Left forelimb (tissue), 1 donor: ENCODE data around the gene BEGAIN.

ENCODE experiments used
- DNase-seq: peaks from one replicate; pipeline ENCODE4 v3.0.0-alpha.2; 2018; ENCODE audit warnings: low spot score

Gene BEGAIN

DNA sequence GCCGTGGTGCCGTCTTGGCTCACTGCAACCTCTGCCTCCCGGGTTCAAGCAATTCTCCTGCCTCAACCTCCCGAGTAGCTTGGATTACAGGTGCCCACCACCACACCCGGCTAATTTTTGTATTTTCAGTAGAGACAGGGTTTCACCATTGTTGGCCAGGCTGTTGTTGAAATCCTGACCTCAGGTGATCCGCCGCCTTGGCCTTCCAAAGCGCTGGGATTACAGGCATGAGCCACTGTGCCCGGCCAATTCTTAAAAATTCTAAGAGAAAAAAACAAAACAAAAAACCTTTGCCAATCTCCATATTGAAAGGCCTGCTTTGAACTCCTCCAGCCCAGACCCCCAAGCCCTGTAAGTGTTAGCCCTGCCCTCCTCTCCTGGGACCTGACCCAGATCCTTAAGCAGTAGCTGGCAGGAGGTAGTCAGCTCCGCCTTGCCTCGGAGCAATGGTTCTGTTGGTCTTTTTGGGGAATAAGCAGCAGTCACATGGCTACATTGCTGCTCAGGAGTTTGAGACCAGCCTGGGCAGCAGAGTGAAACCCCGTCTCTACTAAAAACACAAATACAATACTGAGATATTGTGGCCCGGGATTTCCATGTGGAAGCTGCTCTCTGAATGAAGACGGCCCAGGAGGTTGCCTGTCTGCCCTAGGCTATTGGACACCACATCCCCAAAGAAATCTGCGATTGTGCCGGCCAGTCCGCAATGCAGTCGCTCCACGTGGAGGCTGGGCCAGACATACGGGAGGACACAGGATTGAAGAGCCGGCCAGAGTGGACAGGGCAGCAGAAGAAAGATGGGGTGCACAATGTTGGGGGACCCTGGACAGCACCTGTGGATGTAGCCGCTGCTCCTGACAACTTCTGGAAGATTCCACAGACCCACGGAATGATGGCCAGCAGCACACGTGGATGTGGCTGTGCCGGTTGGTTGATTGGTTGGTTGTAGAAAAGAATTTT lies 28.8 kb upstream of the BEGAIN start:
- no peak for DNase-seq

DNA sequence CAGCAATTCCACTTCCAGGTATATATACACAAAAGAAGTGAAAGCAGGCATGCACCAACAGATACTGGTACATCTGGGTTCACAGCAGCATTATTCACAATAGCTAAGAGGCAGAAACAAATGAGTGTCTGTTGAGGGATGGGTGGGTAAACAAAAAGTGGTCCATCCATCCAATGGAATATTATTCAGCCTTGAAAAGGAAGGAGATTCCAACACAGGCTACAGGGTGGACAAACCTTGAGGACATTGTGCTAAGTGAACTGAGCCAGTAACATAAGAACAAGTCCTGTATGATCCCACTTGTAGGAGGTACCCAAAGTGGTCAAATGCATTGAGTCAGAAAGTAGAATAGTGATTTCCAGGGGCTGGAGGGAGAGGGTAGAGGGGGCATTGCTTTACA lies 27.6 kb upstream of the BEGAIN start:
- no peak for DNase-seq

DNA sequence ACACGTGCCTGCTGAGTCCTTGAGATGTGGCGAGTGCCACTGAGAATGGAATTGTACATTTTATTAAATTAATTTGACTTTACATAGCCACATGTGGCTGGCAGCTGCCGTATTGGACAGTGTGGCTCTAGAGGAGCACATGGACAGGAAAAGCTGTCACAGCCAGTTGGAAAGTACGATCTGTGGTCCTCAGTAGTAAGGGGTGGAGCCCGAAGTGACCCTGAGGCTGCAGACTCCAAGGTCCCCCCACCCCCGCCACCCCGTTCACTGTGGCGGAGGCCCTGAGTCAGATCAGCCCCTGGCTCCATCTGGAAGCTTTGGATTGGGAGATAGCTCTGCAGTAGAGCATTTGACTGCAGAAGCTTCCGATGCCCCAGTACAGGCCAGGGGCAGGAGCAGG lies 25.8 kb upstream of the BEGAIN start:
- peak; percentile 23 for DNase-seq

DNA sequence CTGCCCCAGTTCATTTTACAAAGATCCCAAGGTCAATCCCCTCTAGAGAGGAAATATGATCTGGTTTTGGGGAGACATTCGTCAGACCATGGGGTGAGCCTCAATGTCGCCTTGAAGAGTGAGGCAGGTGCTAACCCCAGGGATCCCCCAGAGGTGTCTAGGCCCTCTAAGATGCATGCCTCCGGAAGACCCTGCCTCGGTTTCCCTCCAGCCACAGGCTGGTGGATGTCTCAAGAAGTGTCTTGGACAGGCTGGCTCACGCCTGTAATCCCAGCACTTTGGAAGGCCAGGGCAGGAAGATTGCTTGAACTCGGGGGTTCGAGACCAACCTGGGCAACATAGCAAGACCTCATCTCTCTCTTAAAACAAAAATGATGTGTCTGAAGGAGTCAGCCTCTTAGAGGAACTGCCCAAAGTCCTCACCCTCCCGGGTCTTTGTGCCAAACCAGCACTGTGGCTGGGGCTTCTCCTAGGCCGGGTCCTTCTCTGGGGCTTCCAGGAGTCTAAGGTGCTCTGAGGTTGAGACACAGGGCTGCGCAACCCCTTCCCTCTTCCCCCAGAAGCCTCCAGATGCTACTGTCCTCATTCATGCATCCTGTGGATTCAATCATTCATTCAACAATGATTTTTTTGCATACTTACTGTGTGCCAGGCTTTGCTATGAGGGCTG lies 24.7 kb upstream of the BEGAIN start:
- DNase-seq = peak; percentile 45

DNA sequence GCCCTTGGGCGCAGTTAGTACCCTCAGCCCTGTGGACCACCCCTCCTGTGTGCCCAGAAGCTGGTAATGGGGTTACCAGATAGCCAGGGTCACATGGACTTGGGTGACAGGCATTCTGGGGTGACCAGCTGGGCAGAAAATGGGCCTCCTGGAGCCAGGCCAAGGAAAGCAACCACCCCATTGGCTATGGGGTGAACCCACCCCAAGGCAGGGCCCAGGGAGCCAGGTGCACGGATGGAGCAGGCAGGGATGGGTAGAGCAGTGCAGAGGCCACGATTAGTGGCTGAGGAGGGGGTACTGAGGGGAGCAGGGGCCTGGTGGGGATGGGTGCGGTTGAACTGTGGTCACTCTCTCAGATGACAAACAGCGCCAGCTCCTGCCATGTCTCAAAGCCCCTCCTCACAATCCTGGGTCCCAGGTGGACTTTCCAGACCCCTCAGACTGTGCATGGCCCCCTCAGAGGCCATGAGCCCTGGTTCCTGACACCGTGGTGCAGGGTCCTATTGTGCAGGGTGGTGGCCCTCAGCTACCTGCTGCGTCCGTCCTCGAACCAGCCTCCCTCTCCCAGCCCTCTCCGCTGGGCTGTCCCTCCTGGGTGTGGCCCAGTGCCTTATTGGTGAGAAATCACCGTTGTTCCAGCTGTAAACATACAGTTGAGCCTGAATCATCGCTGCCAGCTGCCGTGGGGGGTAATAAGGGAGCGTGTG lies 23.4 kb upstream of the BEGAIN start:
- DNase-seq = no peak

DNA sequence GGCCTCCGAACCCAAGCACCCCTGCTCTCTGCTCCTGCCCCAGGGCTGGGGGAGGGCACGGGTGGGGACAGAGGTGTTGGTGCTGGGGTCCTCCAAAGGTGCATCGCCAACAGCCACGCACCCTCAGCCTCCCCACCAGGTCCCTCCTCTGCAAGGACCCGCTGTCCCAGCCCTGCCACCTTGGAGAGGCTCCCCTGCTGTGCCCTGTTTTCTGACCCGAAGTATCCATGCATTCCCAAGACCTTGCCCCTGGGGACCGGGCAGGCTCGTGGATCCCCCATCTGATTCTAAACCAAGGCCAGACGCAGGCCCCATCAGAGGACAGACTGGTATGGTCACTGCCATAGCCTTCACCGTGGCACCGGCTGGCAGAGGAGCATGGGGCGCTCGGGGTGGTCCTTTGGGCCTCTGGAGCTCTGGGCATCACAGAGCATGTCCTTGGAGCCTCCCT lies 22.7 kb upstream of the BEGAIN start:
- peak; percentile 59 for DNase-seq

DNA sequence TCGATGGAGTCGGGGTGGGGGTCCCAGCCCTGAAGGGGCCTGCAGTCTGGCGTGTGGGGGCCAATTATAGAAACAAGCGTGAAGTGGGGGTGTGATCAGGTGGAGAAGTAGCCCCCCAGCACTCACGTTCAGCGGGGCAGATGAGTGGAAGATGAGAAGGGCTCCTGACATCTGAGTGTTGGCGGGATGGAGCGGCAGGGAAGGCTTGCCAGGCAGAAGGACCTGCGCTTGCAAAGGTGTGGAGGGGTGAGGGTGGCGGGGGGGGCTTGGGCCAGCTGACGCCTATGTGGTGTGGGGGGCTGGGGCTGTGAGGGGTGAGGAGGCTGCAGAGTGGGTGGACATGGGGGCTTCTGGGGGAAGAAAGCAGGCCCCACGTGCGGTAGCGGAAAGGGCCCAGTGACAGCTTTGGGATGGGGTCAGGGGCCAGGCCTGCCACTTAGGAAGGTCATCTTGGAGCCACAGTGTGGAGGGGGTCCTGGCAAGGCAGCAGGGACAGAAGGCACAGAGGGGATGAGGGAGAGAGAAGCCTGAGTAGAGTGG lies 22.2 kb upstream of the BEGAIN start:
- peak; percentile 44 for DNase-seq

DNA sequence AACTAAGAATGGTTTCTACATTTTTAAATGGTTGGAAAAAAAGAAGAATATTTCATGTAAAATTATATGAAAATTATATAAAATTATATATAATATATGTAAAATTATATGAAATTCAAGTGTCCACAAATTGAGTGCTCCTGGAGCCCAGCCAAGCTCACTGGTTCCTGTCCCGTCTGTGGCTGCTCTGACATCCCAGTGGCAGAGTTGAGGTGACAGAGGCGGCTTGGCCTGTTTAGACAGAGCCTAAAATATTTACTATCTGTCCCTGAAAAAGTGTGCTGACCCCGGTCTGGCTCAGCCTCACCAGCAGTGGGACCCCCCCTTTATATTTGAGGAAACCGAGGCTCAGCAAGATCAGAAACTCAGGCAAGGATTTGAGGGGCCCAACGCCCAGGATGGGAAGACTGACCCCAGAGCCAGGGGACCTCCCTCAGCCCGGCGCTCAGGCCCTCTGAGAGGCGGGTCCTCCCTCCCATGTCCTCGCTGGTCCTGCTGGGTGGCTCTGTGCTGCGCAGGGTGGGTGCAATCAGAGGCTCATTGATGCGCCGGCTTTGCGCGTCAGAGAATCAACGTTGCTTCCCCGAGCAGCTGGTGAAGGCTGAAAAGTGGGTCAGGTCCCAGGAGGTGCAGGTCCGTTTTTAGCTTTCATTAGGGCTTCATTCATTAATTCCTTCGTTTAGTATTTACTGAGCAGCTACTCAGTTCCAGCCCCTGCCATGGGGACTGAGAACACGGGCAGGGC lies 21.5 kb upstream of the BEGAIN start:
- peak; percentile 30 for DNase-seq

DNA sequence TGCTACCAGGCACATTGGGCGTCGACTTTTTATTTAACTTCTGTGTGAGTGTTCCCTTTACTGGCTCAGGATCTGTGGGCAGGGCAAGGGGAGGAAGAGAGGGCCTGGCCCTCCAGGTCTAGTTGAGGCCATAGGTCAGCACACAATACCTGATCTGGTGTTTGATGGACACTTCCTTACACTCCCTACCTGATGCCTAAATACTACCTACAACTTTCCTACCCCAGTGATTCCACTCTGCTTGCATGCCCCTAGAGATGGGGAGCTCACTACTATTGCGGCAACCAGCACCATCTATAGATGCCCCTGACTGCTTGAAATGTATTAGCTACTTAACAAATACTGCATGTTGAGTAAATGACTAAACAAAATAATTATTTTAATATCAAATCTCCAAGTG lies 20.8 kb upstream of the BEGAIN start:
- DNase-seq = no peak

DNA sequence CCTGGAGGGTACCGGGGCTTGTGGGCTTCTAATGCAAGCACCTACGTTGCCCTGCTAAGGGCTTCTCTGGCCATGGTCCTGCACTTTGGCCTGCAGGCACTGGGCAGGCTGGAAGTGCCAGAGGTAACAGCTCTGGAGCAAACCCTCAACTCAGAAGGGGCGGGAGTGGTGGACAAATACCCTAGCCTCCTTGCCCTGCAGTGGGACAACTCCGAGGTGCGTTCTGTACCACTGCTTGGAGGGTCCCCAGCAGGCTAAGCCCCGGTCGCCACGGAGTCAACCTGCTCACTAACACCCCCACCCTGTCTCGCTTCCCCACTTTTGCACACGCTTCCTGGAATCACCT lies 20.4 kb upstream of the BEGAIN start:
- DNase-seq = no peak

DNA sequence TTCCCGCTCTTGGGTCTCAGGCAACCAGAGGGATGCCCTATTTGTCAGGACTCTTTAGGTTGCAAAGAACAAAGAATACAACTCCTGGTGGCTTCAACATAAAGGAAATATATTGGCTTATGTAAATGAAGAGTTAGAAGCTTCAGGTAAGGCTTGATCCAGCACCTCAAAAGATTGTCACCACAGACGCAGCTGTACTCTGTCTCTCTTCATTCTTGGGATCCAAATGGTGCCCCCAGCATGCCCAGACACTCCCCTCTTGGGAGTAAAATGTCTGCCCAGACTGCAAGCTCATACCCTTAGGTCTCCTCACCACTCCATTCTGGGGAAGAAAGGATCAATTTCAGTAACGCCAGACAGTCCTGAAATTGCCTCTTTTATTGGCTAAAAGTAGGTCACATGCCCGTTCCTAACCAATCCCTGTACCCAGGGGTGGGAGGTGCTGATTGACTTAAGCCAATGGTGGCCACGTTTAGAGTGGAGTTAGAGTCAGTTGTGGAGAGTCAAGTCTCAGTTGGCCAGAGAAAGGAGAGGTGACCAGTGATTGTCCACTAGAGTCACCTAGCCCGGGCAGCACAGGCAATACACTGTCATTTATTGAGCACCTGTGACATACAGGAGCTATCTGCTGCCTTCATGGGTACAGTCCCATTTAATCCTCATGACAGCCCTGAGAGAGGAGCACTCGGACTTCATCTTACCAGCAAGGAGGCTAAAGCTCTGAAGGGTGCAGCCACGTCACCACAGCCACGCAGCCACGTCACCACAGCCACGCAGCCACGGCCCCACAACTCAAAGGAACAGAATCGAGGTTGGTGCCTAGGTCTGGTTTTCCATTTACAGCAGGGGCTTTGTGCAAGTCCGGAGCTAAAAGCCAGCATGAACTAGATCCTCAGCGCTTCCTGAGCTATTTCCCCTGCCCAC lies 19.7 kb upstream of the BEGAIN start:
- DNase-seq = peak; percentile 61

DNA sequence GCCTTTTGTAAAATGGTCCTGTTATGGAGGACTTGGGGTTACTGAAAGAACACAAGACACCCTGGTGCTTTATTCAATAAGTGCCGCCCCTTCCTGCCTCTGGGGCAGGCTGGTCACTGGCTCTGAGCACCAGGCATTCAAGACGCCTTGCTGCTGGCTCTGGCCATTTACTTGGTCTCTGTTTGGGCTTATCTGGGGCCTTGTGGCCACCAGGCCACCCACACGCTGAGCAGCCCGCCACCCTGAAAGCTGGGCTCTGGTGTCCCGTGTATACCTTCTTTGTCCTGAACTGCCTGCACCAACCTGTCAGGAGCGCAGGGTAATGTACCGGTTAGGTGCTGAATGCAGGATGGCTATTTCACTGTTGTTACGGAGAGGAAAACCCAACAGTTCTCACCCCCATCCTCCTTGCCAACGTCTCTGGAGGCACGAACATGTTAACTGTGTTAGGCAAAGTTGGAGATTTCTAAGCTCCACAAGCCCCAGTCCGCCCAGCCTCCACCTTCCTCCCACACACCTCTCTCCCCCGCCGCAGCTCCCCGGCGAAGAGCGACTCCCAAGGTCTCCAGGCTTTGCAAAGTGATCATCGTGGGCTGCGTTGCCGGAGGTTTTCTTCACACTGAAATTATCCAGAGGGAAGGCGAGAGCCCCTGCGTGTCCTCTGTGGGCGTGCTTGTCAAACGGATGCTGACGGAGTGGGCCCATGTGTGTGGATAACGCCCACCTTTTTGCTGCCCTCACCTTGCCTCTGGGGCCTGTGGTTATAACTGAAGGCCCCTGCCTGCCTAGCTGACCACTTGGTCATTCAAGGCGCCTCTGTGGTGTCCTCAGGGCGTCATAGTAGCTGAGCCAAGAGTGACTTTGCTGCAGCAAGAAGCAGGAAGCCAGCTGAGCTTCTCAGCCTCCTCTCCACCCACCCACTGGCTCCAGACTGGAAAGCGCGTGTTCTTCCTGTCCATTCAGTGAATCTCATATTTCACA lies 18.8 kb upstream of the BEGAIN start:
- peak; percentile 38 for DNase-seq

DNA sequence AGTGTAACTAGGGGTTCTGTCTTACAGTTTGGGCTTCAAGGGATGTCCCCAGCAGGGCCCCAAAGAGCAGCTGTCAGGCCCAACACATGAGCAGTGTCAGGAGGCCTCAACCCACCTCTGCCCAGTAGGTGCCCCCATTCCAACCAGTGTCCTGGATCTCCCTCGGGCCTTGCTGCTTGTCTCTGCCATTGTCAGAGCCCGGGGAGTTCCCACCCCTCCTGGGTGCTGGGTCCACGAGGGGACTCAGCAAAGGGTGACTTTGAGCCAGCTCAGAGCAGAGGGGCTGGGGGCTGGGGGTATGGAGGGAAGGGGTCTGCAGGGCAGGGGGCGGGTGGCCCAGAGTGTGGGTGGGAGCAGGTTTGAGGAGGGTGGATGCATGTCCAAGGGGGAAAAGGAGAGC lies 18.0 kb upstream of the BEGAIN start:
- DNase-seq = peak; percentile 60

DNA sequence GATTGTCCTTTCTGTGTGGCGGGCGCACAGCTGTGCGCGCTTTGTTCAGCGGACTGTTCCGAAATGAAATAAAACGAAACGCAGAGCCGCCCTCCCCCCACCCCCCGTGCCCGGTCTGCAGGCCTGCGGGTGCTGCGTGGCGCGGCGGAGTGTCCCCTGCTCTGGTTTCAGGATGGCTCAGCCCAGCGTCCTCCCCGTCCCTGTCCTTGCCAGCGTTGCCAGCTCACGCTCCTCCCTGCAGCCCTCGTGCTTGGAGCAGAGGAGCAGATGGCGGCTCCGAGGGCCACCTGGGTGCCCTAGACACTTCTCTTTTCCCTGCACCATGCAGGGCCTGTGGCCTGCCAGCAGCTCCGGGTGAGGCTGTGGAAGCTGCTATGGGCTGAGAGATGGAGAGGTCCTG lies 17.5 kb upstream of the BEGAIN start:
- no peak for DNase-seq

DNA sequence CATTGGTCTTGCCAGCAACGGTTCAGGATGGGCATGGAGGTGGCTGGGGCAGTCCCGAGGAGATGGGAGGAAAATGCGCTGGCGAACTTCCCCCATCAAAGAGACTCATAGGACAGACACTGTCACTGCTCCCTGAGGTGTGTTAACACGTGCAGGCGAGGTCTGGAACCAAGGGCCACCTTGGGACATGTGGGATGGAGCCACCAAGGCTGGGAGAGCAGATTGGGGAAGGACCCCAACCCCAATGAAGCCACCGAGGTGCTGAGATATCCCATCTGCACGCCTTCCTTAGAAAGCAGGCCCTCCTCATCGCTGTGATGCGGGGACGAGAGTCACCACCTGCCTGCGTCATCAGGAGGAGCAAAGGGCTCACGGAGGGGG lies 16.9 kb upstream of the BEGAIN start:
- DNase-seq = peak; percentile 49

DNA sequence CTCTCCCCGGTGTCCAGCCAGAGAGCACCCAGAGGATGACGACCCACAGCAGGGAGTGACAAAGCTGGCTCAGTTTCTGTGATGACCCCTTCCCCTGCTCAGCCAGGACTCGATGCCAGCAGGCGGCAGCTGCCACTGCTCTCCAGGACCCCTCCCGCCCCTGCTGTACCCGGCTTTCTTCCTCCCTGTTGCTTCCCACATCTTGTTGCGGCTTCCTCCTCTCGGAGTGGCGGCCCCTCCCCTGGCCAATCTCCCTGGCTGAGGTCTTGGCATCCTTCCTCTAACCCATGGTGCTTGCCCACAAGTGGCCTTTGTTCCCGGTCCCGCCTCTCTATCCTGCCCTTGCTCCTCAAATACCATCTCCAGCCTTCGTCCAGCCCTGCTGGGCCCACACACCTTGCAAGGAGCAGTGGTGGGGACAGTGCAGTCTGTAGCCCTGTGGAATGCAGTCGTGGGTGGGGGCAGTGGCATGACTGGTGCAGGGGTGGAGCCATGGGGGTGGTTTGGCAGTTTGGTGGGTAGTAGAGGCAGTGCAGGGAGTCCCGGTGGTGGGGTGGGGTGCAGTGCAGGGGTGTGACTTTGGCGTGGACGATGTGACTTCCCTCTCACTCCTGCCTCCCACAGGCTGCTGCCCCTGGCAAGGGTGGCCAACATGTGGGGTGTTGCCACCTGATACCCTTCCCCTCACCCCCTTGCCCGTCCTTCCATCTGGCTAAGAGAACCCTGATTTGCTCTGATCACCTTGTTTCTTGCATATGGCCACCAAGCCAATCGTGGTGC lies 16.3 kb upstream of the BEGAIN start:
- DNase-seq = peak; percentile 62

DNA sequence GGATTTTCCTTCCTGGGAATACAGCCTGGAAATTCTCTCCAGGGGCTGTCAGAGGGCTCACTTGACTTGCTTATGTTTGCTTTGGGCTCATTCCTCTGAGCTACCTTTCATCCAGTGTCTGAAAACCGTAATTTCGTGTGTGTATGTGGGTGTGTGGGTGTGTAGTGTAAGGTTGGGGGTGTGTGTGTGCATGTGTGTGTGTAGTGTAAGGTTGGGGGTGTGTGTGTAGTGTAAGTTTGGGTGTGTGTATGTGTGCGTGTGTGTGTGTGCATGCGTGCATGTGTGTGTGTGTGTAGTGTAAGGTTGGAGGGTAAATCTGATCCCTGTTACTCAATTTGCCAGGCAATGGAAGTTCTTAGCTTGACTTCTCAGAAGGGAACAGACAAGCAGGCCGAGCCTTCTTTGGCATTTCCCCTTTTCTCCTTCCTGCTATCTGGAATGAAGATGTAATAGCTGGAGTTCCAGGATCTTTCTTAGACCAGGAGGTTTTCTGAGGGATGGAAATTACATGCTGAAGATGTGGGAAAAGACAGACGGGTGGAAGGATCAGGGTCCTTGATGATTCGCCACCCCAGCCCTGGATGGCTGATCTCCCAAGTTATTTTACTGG lies 15.5 kb upstream of the BEGAIN start:
- peak; percentile 28 for DNase-seq

DNA sequence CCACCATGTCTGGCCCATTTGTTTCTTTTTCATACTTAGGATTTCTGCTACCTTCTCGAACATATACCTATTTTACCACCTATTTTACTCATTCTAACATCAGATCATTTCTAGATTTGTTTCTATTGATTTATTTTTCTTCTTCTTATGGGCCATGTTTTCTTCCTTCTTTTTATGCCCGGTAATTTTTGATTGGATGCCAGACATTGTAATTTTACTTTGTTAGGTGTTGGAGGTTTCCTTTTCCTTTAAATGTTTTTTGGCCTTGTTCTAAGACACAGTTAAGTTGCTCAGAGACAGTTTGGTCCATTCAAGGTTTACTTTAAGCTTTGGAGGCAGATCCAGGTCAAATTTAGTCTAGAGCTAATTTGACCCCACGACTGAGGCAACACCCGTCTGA lies 14.7 kb upstream of the BEGAIN start:
- DNase-seq = no peak
